ENCODE results near the gene ANKRD52. TPM values are rescaled to one million over a fixed set of nuclear protein-coding genes. Genes with fewer than 3 reads are reported as not detected.
"Not testable (repeated sequence)": the region's sequence is repeated elsewhere in the genome, so short reads cannot be mapped to it uniquely, and the experiment has no call there.

Gene ANKRD52
- total RNA-seq, 2 donors from 2014 or later, result 15.2 to 21.0 TPM

- peak; percentile 94 for ATAC-seq
- 0 to 2% methylated on average over 16 to 68 of the region's 68 CpGs for WGBS, 2 donors
These were observed 8.7 kb upstream of the ANKRD52 start, which contains the start of gene COQ10A for GRCh38 chr12:56266693-56267442. Gene COQ10A (plus strand): TSS chr12:56266942. CDS start chr12:56267119, 177 bp downstream.

GRCh38 chr12:56266068-56266692 is 8.0 kb upstream of the ANKRD52 start:
- H3K9me3 ChIP-seq; H3K27me3 ChIP-seq; DNase-seq; H3K36me3 ChIP-seq (replicated peaks in 1 of 2; ENCODE audit: insufficient read depth in 1 of 2, low read depth in 2 of 2); intact Hi-C loops (cut with DNase I); ATAC-seq: not testable (repeated sequence)
- Histone ChIP-seq H3K27ac (peak overlapping the region; percentile 92 to 100 (median 98)), H3K4me1 (peaks cover 15% of the 10 kb centered on the region), H3K4me3 (peak overlapping the region; percentile 30 to 36)
- 46 to 47% methylated on average over 16 of the region's 16 CpGs for WGBS, 2 donors

More at GRCh38 chr12:56266693-56267442, 8.7 kb upstream of the ANKRD52 start, which contains the start of gene COQ10A:
- H3K9me3 ChIP-seq, result no peaks in the 10 kb centered on the region
- DNase-seq, result peak; percentile 91 to 94 (median 92)
- intact Hi-C loops (cut with DNase I), result no loop called here
- peak within 1 kb of the TSS; percentile 92 to 100 (median 98) for H3K27ac ChIP-seq
- H3K4me3 ChIP-seq, result peak within 1 kb of the TSS; percentile 30 to 36
- H3K36me3 ChIP-seq (replicated peaks in 1 of 2; ENCODE audit: insufficient read depth in 1 of 2, low read depth in 2 of 2), result peaks cover 0 to 3% of the 10 kb centered on the region in 2 donors
- peaks cover 15% of the 10 kb centered on the region for H3K4me1 ChIP-seq
- TF ChIP-seq POLR2A (IDR thresholded peaks at IDR 0.05), result peak; percentile 94 to 97 (median 96)
- TF ChIP-seq, protein P1, sequence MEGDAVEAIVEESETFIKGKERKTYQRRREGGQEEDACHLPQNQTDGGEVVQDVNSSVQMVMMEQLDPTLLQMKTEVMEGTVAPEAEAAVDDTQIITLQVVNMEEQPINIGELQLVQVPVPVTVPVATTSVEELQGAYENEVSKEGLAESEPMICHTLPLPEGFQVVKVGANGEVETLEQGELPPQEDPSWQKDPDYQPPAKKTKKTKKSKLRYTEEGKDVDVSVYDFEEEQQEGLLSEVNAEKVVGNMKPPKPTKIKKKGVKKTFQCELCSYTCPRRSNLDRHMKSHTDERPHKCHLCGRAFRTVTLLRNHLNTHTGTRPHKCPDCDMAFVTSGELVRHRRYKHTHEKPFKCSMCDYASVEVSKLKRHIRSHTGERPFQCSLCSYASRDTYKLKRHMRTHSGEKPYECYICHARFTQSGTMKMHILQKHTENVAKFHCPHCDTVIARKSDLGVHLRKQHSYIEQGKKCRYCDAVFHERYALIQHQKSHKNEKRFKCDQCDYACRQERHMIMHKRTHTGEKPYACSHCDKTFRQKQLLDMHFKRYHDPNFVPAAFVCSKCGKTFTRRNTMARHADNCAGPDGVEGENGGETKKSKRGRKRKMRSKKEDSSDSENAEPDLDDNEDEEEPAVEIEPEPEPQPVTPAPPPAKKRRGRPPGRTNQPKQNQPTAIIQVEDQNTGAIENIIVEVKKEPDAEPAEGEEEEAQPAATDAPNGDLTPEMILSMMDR (IDR thresholded peaks at IDR 0.05), result peak; percentile 51 to 90 (median 80)
- no peaks in the 10 kb centered on the region for H3K27me3 ChIP-seq

GRCh38 chr12:56262955-56263354 is 4.8 kb upstream of the ANKRD52 start:
- DNase-seq; H3K4me3 ChIP-seq; H3K9me3 ChIP-seq; ATAC-seq; H3K27me3 ChIP-seq; intact Hi-C loops (cut with DNase I); H3K27ac ChIP-seq; H3K36me3 ChIP-seq (replicated peaks in 1 of 2; ENCODE audit: insufficient read depth in 1 of 2, low read depth in 2 of 2): not testable (repeated sequence)
- WGBS, 2 donors, result 86 to 93% methylated on average over 7 of the region's 7 CpGs
- H3K4me1 ChIP-seq, result peaks cover 16% of the 10 kb centered on the region

- DNase-seq (no peak), ATAC-seq (no peak)
- Histone ChIP-seq H3K27ac (no peak overlapping the region), H3K9me3 (no peaks in the 10 kb centered on the region), H3K4me3 (no peak overlapping the region), H3K4me1 (peaks cover 19% of the 10 kb centered on the region), H3K27me3 (no peaks in the 10 kb centered on the region), H3K36me3 (replicated peaks in 1 of 2; ENCODE audit: insufficient read depth in 1 of 2, low read depth in 2 of 2) (no peaks in the 10 kb centered on the region)
- intact Hi-C loops (cut with DNase I), result no loop called here
- TF ChIP-seq, protein P1 (IDR thresholded peaks at IDR 0.05), result no peak
- no peak for TF ChIP-seq POLR2A (IDR thresholded peaks at IDR 0.05)
- WGBS, 2 donors, result 82 to 83% methylated on average over 5 of the region's 5 CpGs
These were observed 3.5 kb upstream of the ANKRD52 start for GRCh38 chr12:56261503-56262232.

DNA sequence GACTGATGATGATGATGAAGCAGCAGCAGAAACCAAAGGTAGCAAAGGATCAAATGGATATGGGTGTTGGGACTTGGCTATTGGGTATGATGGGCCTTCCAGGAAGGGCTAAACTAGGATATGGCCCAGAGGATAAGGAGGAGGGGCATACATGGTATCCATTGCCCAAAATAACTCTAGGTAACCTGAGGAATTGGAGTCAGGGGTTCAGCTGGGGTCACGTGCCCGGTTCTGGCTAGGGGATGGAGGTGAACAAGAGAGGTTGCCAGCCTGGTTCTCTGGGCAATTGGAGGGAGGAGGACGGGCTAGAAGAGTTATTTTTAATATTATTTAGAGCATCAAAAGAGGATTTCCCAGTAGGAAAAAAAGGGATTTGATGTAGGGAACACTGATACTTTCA is 2.7 kb upstream of the ANKRD52 start:
- WGBS, 2 donors, result 80 to 85% methylated on average over 3 of the region's 3 CpGs
- ATAC-seq (no peak), DNase-seq (no peak)
- Histone ChIP-seq H3K4me3 (no peak overlapping the region), H3K27ac (no peak overlapping the region), H3K36me3 (replicated peaks in 1 of 2; ENCODE audit: insufficient read depth in 1 of 2, low read depth in 2 of 2) (no peaks in the 10 kb centered on the region), H3K9me3 (no peaks in the 10 kb centered on the region), H3K4me1 (peaks cover 22% of the 10 kb centered on the region), H3K27me3 (no peaks in the 10 kb centered on the region)
- no peak for TF ChIP-seq POLR2A (IDR thresholded peaks at IDR 0.05)
- TF ChIP-seq, protein P1 (IDR thresholded peaks at IDR 0.05), result no peak
- intact Hi-C loops (cut with DNase I), result no loop called here
